Measurements from ENCODE around the gene LPIN1.
A peak's percentile ranks its signal among the peaks of the same experiment; 100 is the strongest.
"Not testable (repeated sequence)": the region's sequence is repeated elsewhere in the genome, so short reads cannot be mapped to it uniquely, and the experiment has no call there.

LPIN1 gene

DNA sequence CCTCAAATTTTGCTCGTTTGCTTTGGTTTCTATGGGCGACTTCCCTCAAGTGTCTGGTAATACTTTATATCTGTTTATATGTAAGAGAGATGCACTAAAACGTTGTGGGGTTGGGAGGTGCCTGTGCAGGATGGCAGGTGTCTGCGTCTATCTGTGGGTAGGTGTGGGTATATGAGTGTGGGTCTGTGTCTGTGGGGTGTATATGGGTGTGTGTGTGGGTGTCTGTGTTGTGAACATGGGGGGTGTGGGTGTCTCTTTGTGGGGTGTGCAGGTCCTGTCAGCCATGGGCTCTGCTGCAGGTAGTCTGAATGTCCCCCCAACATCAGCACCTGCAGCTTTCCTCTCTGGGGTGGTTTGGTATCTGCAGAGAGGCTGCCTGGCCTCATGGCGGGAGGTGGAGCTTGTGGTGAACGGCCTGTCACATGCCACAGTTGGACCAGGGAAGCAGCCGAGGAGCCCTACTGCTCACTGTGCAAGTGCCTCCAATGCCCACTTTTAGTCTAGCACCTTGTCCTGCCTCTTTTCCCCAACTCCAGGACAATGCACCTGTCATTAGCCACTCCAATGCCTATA, 90.3 kb downstream of the LPIN1 start:
- DNase-seq (ENCODE audit: low read depth): no peak

DNA sequence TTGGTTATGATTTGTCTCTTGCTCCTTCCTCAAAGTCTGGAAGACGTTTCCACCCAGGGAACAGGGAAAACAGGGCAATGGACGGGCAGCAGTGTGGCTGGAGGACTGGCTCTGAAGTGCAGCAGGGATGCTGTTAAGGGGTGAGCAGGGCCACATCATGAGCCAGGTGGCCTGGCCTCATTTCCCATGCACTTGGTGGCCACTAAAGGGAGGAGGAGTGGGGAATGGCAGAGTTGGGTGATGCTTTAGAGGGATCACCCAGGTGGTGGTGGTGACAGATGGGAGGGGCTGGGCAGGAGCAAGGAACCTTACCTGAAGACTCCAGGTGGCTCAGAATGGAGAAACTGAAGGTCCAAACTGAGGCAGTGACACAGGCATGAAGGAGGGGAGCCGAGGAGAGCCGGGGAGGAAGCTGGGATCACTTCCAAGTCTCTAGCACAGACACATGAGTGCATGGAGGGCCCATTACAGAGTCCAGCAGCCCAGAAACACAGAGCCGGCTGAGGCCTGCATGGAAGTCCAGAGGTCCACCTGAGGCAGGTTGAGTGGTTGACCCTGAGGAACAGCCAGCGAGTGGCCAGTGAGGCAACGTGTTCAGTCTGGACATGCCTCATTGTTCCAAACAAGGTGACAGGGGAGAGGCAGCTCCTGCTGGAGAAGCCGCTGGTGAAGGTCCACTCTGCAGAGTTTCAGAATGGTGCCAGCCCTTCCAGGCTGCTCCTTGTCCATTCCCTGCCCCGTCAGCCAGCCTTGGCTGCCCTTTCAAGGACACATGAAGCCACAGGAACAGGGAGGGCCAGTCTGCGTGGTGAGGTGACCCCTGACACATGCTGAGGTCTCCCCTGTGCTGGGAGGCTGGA, 91.7 kb downstream of the LPIN1 start:
- no peak for DNase-seq (ENCODE audit: low read depth)

DNA sequence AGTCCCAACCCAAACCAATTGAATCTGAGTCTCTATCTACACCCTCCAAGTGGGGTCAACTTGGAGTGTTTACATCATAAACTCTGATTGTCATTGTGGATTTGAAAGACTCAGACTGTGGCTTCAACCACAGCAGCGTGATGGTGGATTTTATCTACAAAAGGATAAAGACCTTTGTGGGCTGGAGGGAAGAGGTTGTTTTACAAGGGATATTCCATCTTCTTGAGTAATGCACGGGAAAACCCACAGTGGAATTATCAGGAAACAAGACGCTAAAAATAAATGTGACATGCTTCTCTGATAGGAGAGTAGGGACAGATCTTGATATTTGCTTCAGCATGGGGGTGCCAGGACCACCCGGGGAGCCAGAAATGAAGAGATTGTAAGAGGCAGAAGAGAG, 93.5 kb downstream of the LPIN1 start:
- DNase-seq (ENCODE audit: low read depth): no peak

DNA sequence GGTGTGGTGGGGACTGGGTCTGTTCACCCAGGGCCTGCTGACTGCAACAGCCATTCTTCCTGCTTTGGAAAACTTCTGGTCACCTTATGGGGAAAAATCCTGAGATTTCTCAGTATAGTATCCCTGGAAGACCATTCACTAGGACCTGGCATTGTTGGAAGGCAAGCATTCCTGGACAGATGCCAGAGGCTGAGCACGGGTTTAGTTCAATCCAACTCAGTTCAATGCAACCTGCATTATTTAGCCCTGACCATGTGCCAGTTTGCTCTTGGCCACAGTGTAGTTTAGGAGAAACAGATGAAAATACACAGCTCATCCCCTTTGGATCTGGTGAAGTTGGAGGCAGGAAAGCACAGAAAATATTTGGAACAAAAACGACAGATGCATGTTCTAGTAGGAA, 95.9 kb downstream of the LPIN1 start:
- no peak for DNase-seq (ENCODE audit: low read depth)

DNA sequence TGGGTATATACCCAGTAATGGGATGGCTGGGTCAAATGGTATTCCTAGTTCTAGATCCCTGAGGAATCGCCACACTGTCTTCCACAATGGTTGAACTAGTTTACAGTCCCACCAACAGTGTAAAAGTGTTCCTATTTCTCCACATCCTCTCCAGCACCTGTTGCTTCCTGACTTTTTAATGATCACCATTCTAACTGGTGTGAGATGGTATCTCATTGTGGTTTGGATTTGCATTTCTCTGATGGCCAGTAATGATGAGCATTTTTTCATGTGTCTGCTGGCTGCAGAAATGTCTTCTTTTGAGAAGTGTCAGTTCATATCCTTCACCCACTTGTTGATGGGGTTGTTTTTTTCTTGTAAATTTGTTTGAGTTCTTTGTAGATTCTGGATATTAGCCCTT, 98.4 kb downstream of the LPIN1 start:
- DNase-seq (ENCODE audit: low read depth): not testable (repeated sequence)

DNA sequence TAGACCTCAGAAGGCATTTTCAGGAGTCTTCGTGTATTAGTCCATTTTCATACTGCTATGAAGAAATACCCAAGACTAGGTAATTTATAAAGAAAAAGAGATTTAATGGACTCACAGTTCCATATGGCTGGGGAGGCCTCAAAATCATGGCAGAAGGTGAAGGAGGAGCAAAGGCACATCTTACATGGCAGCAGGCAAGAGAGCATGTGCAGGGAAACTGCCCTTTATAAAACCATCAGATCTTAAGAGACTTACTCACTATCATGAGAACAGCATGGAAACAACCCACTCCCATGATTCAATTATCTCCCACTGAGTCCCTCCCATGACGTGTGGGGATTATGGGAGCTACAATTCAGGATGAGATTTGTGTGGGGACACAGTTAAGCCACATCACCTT, 101.5 kb downstream of the LPIN1 start:
- not testable (repeated sequence) for DNase-seq (ENCODE audit: low read depth)

DNA sequence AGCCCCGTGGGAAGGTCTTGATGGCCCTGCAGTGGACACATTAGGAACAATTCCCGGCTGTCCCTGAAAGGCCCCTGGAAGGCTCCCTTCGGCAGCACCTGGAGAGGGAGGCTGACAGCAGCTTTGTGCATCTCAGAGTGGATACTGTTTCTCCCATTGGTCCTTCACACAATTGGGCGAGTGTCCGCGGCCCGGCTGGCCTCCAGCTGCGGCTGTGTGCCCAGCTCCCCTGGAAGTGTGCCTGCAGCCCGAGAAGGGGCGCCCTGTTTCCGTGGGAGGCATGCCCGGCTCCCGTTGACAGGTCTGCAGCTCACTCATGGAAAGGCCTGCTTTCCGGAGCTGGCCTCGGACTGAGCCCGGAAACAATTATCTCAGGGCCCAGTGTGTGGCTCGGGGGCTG, 103.7 kb downstream of the LPIN1 start:
- no peak for DNase-seq (ENCODE audit: low read depth)

DNA sequence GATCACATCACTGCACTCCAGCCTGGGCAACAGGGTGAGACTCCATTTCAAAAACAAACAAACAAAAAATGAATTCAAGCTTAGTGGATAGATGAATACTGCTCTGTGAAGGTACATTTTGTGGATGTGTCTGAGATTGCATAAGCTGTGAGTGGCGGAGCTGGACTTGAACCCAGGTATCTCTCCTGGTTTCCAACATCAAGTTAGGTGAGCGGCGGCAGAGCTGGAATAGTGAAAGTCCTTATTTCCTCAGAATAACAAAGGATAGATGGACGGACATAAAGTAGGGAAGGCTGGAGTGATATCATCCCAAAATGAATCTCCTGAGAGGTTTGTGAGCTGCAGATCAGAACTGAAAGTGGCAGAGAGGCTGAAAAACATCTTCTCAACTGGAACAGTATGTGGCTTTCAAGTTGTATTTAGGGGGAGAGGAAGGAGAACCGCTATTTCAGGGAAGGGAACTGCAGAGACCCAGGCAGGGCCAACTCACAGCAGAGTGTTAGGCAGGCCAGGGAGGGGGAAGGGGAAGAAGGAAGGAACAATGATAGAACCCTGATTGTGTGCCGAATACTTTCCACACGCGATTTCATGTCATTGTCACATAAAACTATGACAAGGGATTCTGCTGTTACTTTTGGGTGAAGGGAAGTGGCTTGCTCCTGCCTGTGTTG, 106.2 kb downstream of the LPIN1 start:
- no peak for DNase-seq (ENCODE audit: low read depth)

DNA sequence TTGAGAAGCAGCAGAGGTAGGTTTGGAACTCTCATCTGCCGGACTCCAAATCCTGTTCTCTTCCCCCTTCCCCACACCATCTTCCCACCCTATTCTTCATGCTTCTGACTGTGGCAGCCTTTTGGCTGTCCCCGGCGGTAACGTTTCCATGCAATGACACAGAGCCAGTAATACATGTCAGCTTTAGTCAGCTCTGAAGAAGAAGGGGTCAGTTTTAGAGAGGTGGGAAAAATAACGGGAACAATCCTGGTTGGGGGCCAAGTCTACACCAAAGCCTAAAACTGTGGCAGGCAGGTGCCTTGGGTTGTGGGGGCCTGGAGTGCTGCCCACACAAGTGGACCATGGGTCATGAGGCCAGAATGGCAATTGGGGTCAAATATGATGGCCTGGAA, 106.8 kb downstream of the LPIN1 start:
- DNase-seq (ENCODE audit: low read depth): no peak

DNA sequence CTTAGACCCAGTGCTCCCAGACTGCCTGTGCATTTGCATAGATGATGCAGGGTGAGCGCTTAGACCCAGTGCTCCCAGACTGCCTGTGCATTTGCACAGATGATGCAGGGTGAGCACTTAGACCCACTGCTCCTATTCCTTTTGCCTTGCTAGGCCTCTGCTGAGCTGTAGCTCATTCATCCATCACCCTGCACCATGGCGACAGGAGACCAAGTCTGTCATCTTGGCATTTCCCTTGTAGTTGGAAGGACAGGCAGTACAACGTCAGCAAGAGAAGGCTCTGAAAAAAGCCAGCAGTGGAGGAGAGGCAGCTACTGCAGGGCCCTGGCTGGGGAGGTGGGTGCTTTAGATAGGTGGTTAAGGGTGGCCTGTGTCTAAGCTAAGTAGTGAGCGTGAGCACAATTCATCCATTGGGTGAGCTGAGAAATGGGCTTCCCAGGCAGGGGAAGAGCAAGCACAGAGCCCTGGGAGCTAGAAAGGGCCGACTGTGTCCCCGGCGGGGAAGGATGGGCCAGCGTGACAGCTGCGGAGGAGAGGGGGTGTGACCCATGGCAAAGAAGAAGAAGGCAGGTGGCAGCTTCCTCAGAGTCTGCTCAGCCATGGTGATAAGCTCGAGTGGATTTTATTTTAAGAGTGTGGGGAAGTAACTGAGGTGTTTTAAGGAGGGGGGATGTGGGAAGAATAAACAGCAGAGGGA, 108.8 kb downstream of the LPIN1 start:
- no peak for DNase-seq (ENCODE audit: low read depth)

DNA sequence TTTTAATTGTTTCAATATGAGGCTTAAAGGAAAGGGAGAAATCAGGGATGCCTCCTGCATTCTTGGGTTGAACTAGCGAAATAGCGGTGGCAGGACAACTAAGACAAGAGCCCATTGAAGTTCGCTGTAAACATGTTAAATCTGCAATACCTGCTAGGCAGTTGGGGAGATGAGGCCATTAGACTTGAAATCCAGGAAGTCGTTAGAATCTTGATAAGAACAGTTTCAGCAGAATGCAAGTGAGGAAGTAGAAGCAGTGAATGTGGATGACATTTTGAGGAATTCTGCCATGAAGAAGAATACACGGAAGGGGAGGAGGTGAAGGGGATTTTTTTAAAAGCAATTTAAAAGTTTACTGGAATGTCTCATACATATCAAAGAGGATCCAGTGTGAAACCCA, 109.7 kb downstream of the LPIN1 start:
- no peak for DNase-seq (ENCODE audit: low read depth)

DNA sequence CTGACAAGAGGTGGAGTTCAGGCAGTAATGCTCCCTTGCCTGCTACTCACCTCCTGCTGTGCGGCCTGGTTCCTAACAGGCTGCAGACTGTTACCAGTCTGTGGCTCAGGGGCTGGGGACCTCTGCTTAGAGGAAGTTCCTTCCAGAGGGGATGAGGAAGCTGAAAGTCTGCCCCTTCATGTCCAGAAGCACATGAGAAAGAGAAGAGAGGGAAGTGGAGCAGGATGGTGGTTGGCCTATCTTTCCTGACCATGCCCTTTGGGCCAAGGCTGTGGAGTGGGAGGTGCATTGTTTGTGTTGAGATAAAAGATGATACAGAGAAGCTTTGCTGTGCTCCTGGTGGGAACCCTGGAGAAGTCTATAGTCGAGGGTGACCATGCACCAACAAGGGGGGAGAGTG, 112.5 kb downstream of the LPIN1 start:
- DNase-seq (ENCODE audit: low read depth): no peak

DNA sequence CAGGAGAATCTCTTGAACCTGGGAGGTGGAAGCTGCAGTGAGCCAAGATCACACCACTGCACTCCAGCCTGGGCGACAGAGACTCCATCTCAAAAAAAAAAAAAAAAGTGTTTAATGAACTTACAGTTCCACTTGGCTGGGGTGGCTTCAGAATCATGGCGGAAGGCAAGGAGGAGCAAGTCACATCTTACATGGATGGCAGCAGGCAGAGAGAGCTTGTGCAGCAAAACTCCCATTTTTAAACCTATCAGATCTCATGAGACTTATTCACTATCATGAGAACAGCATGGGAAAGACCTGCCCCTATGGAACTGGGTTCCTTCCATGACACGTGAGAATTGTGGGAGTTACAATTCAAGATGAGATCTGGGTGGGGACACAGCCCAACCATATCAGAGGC, 113.5 kb downstream of the LPIN1 start:
- DNase-seq (ENCODE audit: low read depth): not testable (repeated sequence)

DNA sequence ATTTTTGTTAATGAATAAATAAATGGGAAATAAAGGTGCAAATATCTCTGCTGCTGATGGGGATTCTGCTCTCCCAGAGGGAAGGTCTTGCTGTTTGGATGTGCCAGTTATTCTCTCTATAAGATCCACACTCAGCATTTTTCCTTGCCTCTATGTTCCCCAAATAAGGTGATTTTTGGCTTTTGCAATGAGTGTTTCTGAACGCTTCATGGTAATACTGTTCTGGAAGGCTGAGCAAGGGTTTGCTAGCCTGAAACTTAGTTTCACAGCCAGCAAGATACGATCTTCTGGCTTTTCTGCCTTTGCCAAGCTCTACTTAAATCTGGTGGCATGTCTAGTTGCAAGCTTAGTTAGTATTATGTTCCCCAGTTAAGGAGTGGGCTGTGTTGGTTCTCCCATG, 114.6 kb downstream of the LPIN1 start:
- DNase-seq (ENCODE audit: low read depth): no peak

DNA sequence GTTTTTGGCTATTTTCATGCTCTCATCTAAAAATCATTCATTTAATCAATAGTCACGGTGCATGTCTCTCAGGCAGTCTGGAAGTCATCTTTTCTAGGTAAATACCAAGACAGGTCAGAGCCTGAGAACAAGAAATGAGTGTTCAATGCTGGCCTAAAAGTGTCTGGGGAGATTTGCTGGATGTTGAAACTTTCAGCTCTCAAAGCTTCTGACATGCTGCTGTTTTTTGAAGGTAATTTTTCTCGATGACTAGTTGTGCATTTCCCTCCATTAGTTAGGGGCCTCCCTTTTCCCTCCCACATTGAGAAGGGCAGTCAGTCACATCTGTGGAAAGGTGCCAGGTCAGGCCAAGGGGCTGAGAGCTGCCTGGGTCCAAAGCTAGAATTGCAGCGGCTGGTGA, 115.6 kb downstream of the LPIN1 start:
- no peak for DNase-seq (ENCODE audit: low read depth)

DNA sequence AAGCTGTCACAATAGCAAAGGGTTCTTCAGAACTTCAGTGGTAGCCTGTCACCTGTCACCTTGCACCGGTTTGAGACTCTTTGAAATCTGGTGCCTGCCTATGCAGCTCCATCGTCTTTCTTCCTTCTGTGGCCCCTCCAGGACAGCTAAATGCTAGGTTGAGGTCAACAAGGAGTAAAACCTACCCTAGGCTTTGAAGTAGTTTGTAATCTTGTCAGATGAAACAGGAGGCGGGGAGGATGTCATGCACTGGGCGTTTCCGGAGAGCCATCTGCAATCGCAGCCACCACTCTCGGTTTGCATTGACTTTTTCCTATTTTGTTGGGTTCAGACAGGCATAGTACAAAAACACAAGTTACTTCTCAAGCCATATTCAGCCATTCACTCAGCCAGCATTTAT, 116.7 kb downstream of the LPIN1 start:
- DNase-seq (ENCODE audit: low read depth): peak; percentile 12

DNA sequence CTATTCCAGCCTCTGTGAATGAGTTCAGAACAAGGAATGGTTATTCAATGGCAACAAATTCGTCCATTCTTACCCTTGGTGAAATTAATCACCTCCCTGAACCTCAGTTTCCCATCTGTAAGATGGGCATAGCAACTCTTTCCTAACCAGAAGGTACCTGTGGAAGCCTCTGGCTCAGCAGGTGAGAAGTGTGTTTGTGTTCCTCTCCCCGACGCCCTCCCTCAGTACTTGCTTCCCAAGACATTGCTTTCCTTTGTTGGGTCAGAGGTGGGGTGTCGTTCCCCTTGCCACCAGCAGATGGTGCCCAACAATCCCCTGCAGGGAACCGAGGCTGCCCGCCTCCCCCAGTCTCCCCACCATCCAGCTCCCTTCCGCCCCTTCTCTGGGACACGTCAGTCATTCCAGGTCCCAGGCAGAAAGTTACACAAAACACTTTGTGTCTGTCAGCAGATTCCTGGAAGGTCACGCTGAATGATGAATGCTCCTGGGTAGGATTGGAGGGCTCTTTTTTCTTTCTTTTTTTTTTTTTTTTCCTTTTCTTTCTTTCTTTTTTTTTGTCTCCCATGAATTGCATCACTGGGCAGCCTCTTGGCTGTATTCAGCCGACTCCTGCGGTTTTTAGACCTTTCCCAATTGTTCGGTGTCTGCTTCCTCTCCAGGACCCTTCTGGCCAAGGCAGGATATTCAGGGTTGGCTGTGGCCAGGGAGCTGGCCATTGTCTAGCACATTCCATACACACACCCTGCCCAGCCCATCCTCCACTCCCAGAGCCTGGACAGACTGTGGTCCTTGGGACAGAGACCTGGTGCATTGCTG, 117.3 kb downstream of the LPIN1 start:
- peak; percentile 63 for DNase-seq (ENCODE audit: low read depth)

DNA sequence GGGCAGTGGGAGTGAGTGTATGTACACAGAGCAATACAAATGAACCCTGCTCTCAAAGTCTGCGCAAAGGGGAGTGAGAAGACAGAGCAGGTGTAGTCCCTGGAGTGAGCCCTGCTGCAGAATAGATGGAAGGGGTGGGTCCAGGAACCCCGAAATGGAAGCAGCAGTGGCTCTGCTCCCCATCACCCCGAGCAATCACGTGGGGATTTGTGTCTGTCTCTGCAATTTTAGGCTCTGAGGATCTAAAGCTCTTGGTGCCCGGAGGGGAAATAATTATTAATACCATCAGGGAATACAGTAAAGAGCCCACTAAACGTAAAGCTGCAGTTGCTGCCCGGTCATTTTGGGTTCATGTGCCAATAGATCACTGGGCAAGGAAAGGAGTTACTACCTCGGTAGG, 118.3 kb downstream of the LPIN1 start:
- no peak for DNase-seq (ENCODE audit: low read depth)

DNA sequence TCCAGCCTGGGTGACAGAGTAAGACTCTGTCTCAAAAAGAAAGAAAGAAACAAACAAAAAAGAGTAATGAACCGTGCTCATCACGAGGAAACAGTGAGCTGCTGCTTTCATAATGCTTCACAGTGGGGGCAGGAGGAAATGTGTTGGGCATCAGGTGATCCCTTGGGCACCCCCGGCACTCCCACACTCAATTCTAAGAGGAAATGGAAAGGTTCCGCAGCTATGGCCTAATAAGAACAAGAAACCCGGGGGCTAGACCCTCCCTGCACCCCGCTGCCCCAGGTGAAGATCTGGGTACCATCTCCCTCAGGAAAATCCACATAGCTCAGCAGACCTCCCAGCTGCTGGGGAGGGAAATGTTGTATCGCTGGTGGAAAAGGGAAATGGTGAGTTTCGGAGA, 118.9 kb downstream of the LPIN1 start:
- no peak for DNase-seq (ENCODE audit: low read depth)

DNA sequence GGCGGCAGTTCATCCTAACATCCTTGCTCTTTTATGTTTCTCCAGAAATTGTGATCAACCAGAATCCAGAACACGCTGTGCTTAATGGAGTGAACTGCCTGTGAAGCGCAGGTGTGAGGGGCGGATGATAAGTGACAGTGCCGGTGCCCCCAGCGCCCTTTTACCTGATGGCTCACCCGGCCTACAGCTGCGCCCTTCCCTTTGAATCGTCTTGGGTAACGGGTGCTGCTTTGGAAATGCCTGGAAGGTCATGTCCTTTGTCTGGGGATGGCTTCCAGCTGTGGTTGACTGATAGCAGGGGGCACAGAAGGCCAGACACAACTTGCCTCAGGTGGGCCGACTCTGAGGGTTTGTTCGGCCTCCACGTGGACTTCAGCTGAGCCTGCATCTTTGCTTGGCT, 119.4 kb downstream of the LPIN1 start:
- DNase-seq (ENCODE audit: low read depth): no peak

DNA sequence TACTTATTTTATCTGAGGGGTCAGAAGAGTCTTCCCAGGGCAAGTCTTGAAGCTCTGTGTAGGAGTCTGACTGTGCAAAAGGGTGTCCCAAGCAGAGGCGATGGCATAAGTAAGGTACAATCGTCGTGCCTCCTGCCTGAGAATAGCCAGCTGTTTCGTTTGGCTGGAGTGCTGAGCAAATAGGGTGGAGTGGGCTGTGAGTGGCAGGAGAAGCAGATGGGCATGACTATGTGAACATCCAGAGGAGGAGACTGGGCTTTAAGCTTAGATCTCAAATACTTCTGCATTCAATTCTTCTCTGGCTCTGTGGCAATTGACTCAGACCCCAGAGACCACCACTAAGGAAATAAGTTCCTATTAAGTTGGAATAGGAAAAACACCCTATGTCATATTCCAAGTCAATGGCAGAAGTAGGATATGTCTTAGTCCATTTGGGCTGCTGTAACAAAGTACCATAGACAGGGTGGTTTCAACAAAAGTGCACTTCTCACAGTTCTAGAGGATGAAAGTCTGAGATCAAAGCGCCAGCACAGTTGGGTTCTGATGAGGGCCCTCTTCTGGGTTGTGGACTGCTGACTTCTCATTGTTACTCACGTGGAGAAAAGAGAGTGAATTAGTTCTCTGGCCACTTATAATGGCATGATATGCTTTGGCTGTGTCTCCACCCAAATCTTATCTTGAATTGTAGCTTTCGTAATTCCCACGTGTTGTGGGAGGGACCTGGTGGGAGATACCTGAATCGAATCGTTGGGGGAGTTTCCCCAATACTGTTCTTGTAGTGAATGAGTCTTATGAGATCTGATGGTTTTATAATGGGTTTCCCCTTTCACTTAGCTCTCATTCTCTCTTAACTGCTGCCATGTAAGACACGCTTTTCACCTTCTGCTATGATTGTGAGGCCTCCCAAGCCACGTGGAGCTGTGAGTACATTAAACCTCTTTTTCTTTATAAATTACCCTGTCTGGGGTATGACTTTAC, 120.2 kb downstream of the LPIN1 start:
- DNase-seq (ENCODE audit: low read depth): no peak

Measured in activated T-cell treated with anti-CD3 and anti-CD28 coated beads for 48 hours (primary cell).